OCI-LY3 (cell line): ENCODE results near the gene SMYD3.

Experiments
- H2AFZ ChIP-seq: fragments of 200-600, 300-600 bp; shearing (Covaris generic); 2 replicates; pipeline ENCODE4 v1.6.0; 2014; ENCODE audit warnings: antibody characterized with exemption, low read depth, low read length
- H3K27ac ChIP-seq: fragments of 200-600, 300-600 bp; sonication (generic); 2 replicates; pipeline ENCODE4 v1.5.1; 2014; ENCODE audit warnings: mild to moderate bottlenecking, low read length, moderate library complexity, mixed read lengths
- H3K27me3 ChIP-seq: fragments of 200-600, 300-600 bp; sonication (generic); 2 replicates; pipeline ENCODE4 v1.6.1; 2014; ENCODE audit warnings: low read depth, low read length, mixed read lengths
- H3K36me3 ChIP-seq: fragments of 200-600, 300-600 bp; sonication (generic); replicated peaks from 2 replicates; pipeline ENCODE3; 2014; ENCODE audit warnings: low read depth, low read length, mixed read lengths
- H3K4me1 ChIP-seq: fragments of 300-600, 200-600 bp; sonication (generic); 2 replicates; pipeline ENCODE4 v1.6.1; 2014; ENCODE audit warnings: low read length, mixed read lengths
- H3K4me2 ChIP-seq: fragments of 200-600, 300-600 bp; sonication (generic); 2 replicates; pipeline ENCODE4 v1.6.1; 2014; ENCODE audit warnings: low read length, mixed read lengths
- H3K4me3 ChIP-seq: fragments of 300-600, 200-600 bp; sonication (generic); 2 replicates; pipeline ENCODE4 v1.5.1; 2014; ENCODE audit warnings: antibody characterized with exemption, mild to moderate bottlenecking, low read length, moderate library complexity
- H3K79me2 ChIP-seq: fragments of 300-600, 200-600 bp; shearing (Covaris generic); 2 replicates; pipeline ENCODE4 v1.6.1; 2014; ENCODE audit warnings: mild to moderate bottlenecking, low read length, mixed read lengths
- H3K9ac ChIP-seq: fragments of 300-600, 200-600 bp; shearing (Covaris generic); 2 replicates; pipeline ENCODE4 v1.6.0; 2014; ENCODE audit warnings: mild to moderate bottlenecking, low read length, moderate library complexity
- H3K9me3 ChIP-seq: fragments of 200-600, 300-600 bp; shearing (Covaris generic); 2 replicates; pipeline ENCODE4 v1.6.1; 2014; ENCODE audit warnings: low read length, mixed read lengths; ENCODE audit not compliant: insufficient read depth
- H4K20me1 ChIP-seq: fragments of 200-600, 300-600 bp; sonication (generic); 2 replicates; pipeline ENCODE4 v1.6.1; 2016; ENCODE audit warnings: low read length, mixed read lengths; ENCODE audit not compliant: insufficient read depth
- CTCF ChIP-seq: fragments of 200-600, 300-600 bp; sonication (generic); IDR thresholded peaks from 2 replicates; pipeline ENCODE4 v1.5.1; 2014; ENCODE audit warnings: antibody characterized with exemption, low read length, low read depth
- EZH2phosphoT487 ChIP-seq: fragments of 200-600 bp; shearing (Covaris generic); IDR thresholded peaks from 2 replicates; pipeline ENCODE4 v1.6.1; 2018; ENCODE audit warnings: antibody characterized with exemption, mixed run types, low read depth

SMYD3 gene

GRCh38 chr1:246208105-246208504 lies 299.0 kb downstream of the SMYD3 start:
- Histone ChIP-seq H2AFZ (no peak overlapping the region), H3K36me3 (no peaks in the 10 kb centered on the region), H3K4me2 (no peak overlapping the region), H3K27ac (no peak overlapping the region), H3K9me3 (no peaks in the 10 kb centered on the region), H4K20me1 (no peaks in the 10 kb centered on the region), H3K4me1 (peaks cover 11% of the 10 kb centered on the region), H3K27me3 (no peaks in the 10 kb centered on the region), H3K4me3 (no peak overlapping the region), H3K9ac (no peak overlapping the region), H3K79me2 (no peaks in the 10 kb centered on the region)
- TF ChIP-seq CTCF (no peak), EZH2phosphoT487 (no peak)

GRCh38 chr1:246203180-246203579 lies 303.9 kb downstream of the SMYD3 start:
- Histone ChIP-seq H3K9me3 (no peaks in the 10 kb centered on the region), H3K4me1 (peaks cover 11% of the 10 kb centered on the region), H3K36me3 (no peaks in the 10 kb centered on the region), H2AFZ (no peak overlapping the region), H4K20me1 (no peaks in the 10 kb centered on the region), H3K27me3 (no peaks in the 10 kb centered on the region), H3K4me3 (no peak overlapping the region), H3K79me2 (no peaks in the 10 kb centered on the region), H3K4me2 (no peak overlapping the region), H3K9ac (no peak overlapping the region), H3K27ac (no peak overlapping the region)
- TF ChIP-seq EZH2phosphoT487 (no peak), CTCF (0 out of 2 replicates have a peak, but pooled peaks have one; percentile 7)

GRCh38 chr1:246200738-246201137 lies 306.3 kb downstream of the SMYD3 start:
- no peak for TF ChIP-seq CTCF
- no peak for TF ChIP-seq EZH2phosphoT487
- Histone ChIP-seq H3K79me2 (no peaks in the 10 kb centered on the region), H3K9ac (no peak overlapping the region), H3K9me3 (no peaks in the 10 kb centered on the region), H3K36me3 (no peaks in the 10 kb centered on the region), H3K4me1 (peaks cover 3% of the 10 kb centered on the region), H3K4me3 (no peak overlapping the region), H4K20me1 (no peaks in the 10 kb centered on the region), H3K27ac (no peak overlapping the region), H3K27me3 (no peaks in the 10 kb centered on the region), H2AFZ (no peak overlapping the region), H3K4me2 (no peak overlapping the region)

- H3K79me2 ChIP-seq: no peaks in the 10 kb centered on the region
- H2AFZ ChIP-seq: no peak overlapping the region
- no peak overlapping the region for H3K9ac ChIP-seq
- TF ChIP-seq EZH2phosphoT487: no peak
- no peak for TF ChIP-seq CTCF
- no peak overlapping the region for H3K4me2 ChIP-seq
- H3K4me3 ChIP-seq: no peak overlapping the region
- H3K27me3 ChIP-seq: no peaks in the 10 kb centered on the region
- H4K20me1 ChIP-seq: no peaks in the 10 kb centered on the region
- H3K27ac ChIP-seq: no peak overlapping the region
- H3K4me1 ChIP-seq: no peaks in the 10 kb centered on the region
- H3K9me3 ChIP-seq: no peaks in the 10 kb centered on the region
- no peaks in the 10 kb centered on the region for H3K36me3 ChIP-seq
Observed at GRCh38 chr1:246200225-246200624, 306.9 kb downstream of the SMYD3 start.
